GM12874 (cell line): Measurements from ENCODE around the gene CHD2.

Experiments
- TF ChIP-seq, protein P1 (sequence below): IDR thresholded peaks from 2 replicates; pipeline ENCODE4 v1.5.1; 2011; ENCODE audit warnings: low read depth, mild to moderate bottlenecking, control low read depth, low read length, moderate library complexity; ENCODE audit not compliant: insufficient read depth

Gene CHD2

DNA sequence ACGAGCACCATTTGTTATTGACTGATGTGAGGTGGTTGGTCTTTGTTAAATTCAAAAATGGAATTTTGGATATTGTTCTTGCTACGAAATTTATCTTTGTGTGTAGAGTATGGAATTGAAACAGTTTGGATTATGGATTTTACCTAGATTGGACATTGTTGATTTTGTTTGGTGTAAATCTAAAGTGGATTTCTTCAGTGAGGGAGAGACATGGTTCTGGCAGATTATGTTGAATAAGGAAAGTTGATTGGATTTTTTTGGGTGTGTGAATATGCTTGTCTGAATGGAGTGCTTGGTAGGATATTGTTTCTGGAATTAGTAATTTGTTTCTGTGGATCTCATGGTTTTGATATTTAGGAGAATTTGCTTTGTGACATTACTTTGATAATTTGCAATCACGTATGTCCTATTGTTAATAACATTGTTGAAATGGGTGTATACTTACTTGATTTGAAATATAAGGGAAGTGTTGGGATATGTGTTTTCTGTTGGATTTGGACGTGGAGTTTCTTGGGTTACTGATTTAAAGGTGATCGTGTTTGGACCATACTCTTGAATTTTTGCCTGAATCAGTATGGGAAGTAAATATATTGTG, 1.0 kb upstream of the CHD2 start:
- TF ChIP-seq, protein P1, sequence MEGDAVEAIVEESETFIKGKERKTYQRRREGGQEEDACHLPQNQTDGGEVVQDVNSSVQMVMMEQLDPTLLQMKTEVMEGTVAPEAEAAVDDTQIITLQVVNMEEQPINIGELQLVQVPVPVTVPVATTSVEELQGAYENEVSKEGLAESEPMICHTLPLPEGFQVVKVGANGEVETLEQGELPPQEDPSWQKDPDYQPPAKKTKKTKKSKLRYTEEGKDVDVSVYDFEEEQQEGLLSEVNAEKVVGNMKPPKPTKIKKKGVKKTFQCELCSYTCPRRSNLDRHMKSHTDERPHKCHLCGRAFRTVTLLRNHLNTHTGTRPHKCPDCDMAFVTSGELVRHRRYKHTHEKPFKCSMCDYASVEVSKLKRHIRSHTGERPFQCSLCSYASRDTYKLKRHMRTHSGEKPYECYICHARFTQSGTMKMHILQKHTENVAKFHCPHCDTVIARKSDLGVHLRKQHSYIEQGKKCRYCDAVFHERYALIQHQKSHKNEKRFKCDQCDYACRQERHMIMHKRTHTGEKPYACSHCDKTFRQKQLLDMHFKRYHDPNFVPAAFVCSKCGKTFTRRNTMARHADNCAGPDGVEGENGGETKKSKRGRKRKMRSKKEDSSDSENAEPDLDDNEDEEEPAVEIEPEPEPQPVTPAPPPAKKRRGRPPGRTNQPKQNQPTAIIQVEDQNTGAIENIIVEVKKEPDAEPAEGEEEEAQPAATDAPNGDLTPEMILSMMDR, result no peak

DNA sequence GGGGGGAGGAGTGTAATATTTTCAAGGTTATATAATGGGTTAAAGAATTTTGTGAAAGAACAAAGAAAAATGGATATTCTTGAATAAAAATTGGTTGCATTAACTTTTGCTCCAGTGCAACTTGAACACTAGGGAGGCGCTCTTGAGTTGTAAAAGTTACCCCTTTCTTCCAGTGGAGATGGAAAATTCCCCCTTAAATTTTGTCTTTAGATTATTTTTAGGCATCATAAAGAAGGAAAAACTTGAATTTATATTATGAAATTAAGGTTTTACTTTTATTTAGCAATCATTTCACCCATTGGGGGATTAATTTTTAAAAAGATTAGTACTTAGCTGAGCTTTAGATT, 550 bp upstream of the CHD2 start:
- TF ChIP-seq, protein P1, result 0 out of 2 replicates have a peak, but pooled peaks have one; percentile 12

DNA sequence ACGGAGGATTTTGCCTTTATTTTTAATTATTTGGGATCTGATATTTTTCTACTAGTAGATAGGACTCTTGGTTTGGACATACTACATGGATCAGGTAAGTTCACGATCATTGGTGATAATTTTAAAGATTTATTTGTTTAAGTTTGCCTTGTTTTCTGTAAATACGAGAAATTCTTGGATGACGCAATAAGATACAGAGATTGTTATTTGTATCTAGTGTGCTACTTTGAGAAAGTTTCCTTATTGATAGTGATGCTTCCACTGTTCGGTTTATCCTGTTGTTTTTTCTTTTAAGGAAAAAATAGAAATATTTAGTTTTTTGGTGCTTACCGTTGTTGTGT, 577 bp downstream of the CHD2 start:
- TF ChIP-seq, protein P1, result no peak

GRCh38 chr15:92901072-92901761, 1.1 kb downstream of the CHD2 start:
- TF ChIP-seq, protein P1, result no peak

GRCh38 chr15:92901995-92902394, 1.9 kb downstream of the CHD2 start:
- TF ChIP-seq, protein P1, result no peak

DNA sequence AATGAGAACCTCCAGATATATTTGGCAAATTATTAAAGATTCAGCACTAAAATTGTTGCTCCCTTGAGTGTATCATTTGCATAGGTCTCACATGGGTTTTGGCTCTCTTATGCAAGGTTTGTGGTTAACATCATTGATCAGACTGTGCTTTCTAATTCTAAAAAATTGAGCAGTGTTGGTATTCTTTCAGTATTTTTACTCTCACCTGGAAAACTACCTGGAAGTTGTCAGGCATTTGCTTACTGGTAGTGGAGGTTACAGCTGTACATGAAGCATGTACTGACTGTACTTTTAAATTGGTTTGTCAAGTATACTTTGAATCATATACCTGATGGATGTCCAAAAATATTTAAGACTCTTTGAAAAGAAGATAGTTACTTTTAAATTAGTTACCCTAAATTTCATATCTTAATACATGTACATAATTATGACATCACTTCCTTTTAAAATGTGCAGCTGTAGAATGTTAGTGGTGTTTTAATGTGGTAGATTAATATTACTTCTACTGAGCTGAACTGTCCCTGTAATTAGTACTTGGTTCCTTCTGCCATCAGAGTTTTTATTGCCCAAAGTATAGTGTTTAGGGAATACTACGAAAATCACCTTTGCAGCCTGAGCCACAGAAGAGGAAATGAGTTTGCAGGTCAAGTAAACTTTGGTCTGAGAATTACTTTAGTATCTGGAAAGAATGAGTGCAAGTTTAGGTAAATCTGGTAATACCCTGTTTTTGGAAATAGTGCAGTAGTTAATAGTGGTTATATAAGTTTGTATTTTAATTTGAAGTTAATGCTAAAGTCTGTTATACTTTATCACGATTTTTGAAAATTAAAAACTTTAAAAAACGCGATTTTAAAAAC, 2.8 kb downstream of the CHD2 start:
- TF ChIP-seq, protein P1, result no peak

DNA sequence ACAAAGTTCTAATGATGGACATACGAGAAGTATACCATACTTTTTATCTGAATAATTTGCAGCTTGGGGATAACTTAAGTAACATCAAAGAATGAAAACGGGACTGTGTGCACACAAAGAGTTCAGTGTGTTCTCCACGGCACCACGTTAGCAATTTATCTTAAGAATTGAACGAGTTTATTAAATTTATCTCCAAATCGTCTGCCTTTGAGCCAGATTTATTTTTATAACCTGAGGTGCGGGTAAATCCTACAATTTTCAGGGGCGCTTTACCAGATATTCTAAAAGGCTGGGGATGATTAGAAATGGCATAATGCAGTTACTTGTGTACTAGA, 3.5 kb downstream of the CHD2 start:
- TF ChIP-seq, protein P1, result no peak
